ENCODE data around the gene SYCP1. TPM values are rescaled to one million over a fixed set of nuclear protein-coding genes. Genes with fewer than 3 reads are reported as not detected.

The SYCP1 gene
- total RNA-seq, 2 experiments from 2014 or later = not detected

GRCh38 chr1:114832057-114832456 is 22.6 kb upstream of the SYCP1 start:
- Mint-ChIP-seq H3K36me3 (ENCODE audit: low read depth) (no peaks in the 10 kb centered on the region), H3K9me3 (no peaks in the 10 kb centered on the region), H3K4me1 (ENCODE audit: low read depth) (no peaks in the 10 kb centered on the region), H3K27me3 (peaks cover 24% of the 10 kb centered on the region), H3K4me3 (no peak overlapping the region), H3K27ac (no peak overlapping the region)
- peaks cover 0 to 4% of the 10 kb centered on the region in 2 experiments for H3K9me3 ChIP-seq (ENCODE audit: control insufficient read depth in 1 of 2, insufficient read depth in 1 of 2, low read length in 2 of 2)
- POLR2A ChIA-PET = no interaction called here
- ATAC-seq (ENCODE audit: poor library complexity) (no peak), DNase-seq (no peak)
- TF ChIP-seq, protein P1, sequence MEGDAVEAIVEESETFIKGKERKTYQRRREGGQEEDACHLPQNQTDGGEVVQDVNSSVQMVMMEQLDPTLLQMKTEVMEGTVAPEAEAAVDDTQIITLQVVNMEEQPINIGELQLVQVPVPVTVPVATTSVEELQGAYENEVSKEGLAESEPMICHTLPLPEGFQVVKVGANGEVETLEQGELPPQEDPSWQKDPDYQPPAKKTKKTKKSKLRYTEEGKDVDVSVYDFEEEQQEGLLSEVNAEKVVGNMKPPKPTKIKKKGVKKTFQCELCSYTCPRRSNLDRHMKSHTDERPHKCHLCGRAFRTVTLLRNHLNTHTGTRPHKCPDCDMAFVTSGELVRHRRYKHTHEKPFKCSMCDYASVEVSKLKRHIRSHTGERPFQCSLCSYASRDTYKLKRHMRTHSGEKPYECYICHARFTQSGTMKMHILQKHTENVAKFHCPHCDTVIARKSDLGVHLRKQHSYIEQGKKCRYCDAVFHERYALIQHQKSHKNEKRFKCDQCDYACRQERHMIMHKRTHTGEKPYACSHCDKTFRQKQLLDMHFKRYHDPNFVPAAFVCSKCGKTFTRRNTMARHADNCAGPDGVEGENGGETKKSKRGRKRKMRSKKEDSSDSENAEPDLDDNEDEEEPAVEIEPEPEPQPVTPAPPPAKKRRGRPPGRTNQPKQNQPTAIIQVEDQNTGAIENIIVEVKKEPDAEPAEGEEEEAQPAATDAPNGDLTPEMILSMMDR (IDR thresholded peaks at IDR 0.05) = no peak
- no peak overlapping the region for H3K4me3 ChIP-seq (ENCODE audit: low read length)
- H3K27me3 ChIP-seq (ENCODE audit: control insufficient read depth in 1 of 2, insufficient read depth in 2 of 2, low read length in 2 of 2) = peaks cover 0 to 3% of the 10 kb centered on the region in 2 experiments
- H3K27ac ChIP-seq (ENCODE audit: low read depth in 1 of 2, low read length in 2 of 2) = no peak overlapping the region
- H3K4me1 ChIP-seq (ENCODE audit: insufficient read depth, low read length) = no peaks in the 10 kb centered on the region
- CTCF ChIA-PET = no interaction called here
- intact Hi-C loops (cut with DNase I, micrococcal nuclease) = no loop called here
- H3K36me3 ChIP-seq (ENCODE audit: insufficient read depth, low read length) = no peaks in the 10 kb centered on the region

GRCh38 chr1:114833421-114833820 is 21.2 kb upstream of the SYCP1 start:
- Mint-ChIP-seq H3K4me3 (no peak overlapping the region), H3K27me3 (peaks cover 27% of the 10 kb centered on the region), H3K27ac (no peak overlapping the region), H3K36me3 (ENCODE audit: low read depth) (no peaks in the 10 kb centered on the region), H3K9me3 (no peaks in the 10 kb centered on the region), H3K4me1 (ENCODE audit: low read depth) (no peaks in the 10 kb centered on the region)
- peaks cover 0 to 4% of the 10 kb centered on the region in 2 experiments for H3K9me3 ChIP-seq (ENCODE audit: control insufficient read depth in 1 of 2, insufficient read depth in 1 of 2, low read length in 2 of 2)
- TF ChIP-seq, protein P1 (IDR thresholded peaks at IDR 0.05) = no peak
- ChIA-PET CTCF (no interaction called here), POLR2A (no interaction called here)
- H3K4me3 ChIP-seq (ENCODE audit: low read length) = no peak overlapping the region
- intact Hi-C loops (cut with DNase I, micrococcal nuclease) = no loop called here
- no peaks in the 10 kb centered on the region for H3K36me3 ChIP-seq (ENCODE audit: insufficient read depth, low read length)
- no peak for ATAC-seq (ENCODE audit: poor library complexity)
- no peaks in the 10 kb centered on the region for H3K4me1 ChIP-seq (ENCODE audit: insufficient read depth, low read length)
- H3K27me3 ChIP-seq (ENCODE audit: control insufficient read depth in 1 of 2, insufficient read depth in 2 of 2, low read length in 2 of 2) = peaks cover 0 to 3% of the 10 kb centered on the region in 2 experiments
- no peak for DNase-seq
- no peak overlapping the region for H3K27ac ChIP-seq (ENCODE audit: low read depth in 1 of 2, low read length in 2 of 2)

DNA sequence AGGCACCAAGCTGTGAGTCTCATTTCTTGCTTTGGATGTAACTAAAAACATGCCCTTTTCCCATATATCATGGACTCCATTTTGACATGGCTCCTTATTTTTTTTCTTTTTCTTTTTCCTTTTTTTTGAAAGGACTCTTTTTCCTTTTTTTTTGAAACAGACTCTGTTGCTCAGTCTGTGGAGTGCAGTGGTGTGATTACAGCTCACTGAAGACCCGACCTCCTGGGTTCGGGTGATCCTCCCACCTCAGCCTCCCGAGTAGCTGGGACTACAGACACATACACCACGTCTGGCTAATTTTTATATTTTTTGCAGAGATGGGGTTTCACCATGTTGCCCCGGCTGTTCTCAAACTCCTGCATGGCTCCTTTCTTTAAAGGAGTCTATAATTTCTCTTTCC is 10.4 kb upstream of the SYCP1 start:
- no peak for ATAC-seq (ENCODE audit: poor library complexity)
- no peaks in the 10 kb centered on the region for H3K36me3 Mint-ChIP-seq (ENCODE audit: low read depth)

More for the DNA sequence above, 10.4 kb upstream of the SYCP1 start:
- ChIA-PET POLR2A (no interaction called here), CTCF (no interaction called here)
- Mint-ChIP-seq H3K9me3 (no peaks in the 10 kb centered on the region), H3K27ac (no peak overlapping the region), H3K4me1 (ENCODE audit: low read depth) (no peaks in the 10 kb centered on the region), H3K4me3 (no peak overlapping the region), H3K27me3 (peaks cover 54% of the 10 kb centered on the region)
- Histone ChIP-seq H3K4me1 (ENCODE audit: insufficient read depth, low read length) (no peaks in the 10 kb centered on the region), H3K27me3 (ENCODE audit: control insufficient read depth in 1 of 2, insufficient read depth in 2 of 2, low read length in 2 of 2) (peaks cover 7 to 11% of the 10 kb centered on the region in 2 experiments), H3K4me3 (ENCODE audit: low read length) (no peak overlapping the region), H3K36me3 (ENCODE audit: insufficient read depth, low read length) (no peaks in the 10 kb centered on the region), H3K9me3 (ENCODE audit: control insufficient read depth in 1 of 2, insufficient read depth in 1 of 2, low read length in 2 of 2) (no peaks in the 10 kb centered on the region), H3K27ac (ENCODE audit: low read depth in 1 of 2, low read length in 2 of 2) (no peak overlapping the region)
- no peak for DNase-seq
- TF ChIP-seq, protein P1 (IDR thresholded peaks at IDR 0.05) = no peak
- intact Hi-C loops (cut with DNase I, micrococcal nuclease) = no loop called here
